A673 (cell line): ENCODE results near the gene NT5C2.

Experiments used
- EZH2 ChIP-seq: fragments of 200-600 bp; sonication (generic); IDR thresholded peaks from 2 replicates; pipeline ENCODE4 v1.6.1; 2017; ENCODE audit warnings: borderline replicate concordance, low read depth, mild to moderate bottlenecking, mixed read lengths, antibody characterized with exemption, low read length; ENCODE audit not compliant: poor library complexity, severe bottlenecking
- TF ChIP-seq, protein P1 (sequence below): fragments of 300-800, 200-600 bp; sonication (generic); conservative IDR thresholded peaks from 2 replicates; pipeline ENCODE4 v1.5.1; 2017; ENCODE audit warnings: low read depth, mild to moderate bottlenecking, antibody characterized with exemption, low read length, moderate library complexity, mixed read lengths

DNA sequence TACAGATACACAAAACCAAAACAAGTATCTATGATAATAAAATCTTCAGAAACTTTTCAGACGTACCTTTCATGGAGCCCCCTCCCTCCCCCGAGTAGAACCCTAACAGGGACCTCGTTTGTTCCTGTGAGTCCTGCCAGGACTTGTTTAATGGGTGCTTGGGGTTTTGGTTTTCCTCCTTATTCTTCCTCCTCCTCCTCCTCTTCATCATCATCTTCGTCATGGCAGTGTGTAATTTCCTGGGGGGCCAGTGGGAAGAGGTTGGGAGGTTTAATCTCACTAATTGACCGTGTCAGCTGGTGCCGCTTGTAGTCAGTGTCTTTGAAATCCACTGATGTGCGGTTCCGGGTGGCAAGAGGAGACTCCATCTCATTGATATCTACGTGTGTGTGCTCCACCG lies 103.6 kb downstream of the NT5C2 start:
- TF ChIP-seq, protein P1, sequence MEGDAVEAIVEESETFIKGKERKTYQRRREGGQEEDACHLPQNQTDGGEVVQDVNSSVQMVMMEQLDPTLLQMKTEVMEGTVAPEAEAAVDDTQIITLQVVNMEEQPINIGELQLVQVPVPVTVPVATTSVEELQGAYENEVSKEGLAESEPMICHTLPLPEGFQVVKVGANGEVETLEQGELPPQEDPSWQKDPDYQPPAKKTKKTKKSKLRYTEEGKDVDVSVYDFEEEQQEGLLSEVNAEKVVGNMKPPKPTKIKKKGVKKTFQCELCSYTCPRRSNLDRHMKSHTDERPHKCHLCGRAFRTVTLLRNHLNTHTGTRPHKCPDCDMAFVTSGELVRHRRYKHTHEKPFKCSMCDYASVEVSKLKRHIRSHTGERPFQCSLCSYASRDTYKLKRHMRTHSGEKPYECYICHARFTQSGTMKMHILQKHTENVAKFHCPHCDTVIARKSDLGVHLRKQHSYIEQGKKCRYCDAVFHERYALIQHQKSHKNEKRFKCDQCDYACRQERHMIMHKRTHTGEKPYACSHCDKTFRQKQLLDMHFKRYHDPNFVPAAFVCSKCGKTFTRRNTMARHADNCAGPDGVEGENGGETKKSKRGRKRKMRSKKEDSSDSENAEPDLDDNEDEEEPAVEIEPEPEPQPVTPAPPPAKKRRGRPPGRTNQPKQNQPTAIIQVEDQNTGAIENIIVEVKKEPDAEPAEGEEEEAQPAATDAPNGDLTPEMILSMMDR = no peak
- no peak for TF ChIP-seq EZH2
